T follicular helper cell (primary cell): Measurements from ENCODE around the gene C2orf49.

Source experiments
- DNase-seq: peaks from one replicate; pipeline ENCODE4 v3.0.0-alpha.2; 2020; ENCODE audit warnings: low read depth
- total RNA-seq, 2 experiments: gene quantifications; one replicate each; lab custom pipeline; 2026; lab: John Stamatoyannopoulos, UW

C2orf49 gene
- total RNA-seq = 43.7 to 47.7 reads per million in 2 experiments

GRCh38 chr2:105337122-105338019, at the start of gene C2orf49:
C2orf49 (plus strand) TSS chr2:105337540; CDS start chr2:105337588, 48 bp downstream.
- DNase-seq = peak; percentile 82

GRCh38 chr2:105287692-105288091, 49.6 kb upstream of the C2orf49 start:
- no peak for DNase-seq

GRCh38 chr2:105288133-105288532, 49.2 kb upstream of the C2orf49 start:
- DNase-seq = no peak

GRCh38 chr2:105290981-105291660, 46.2 kb upstream of the C2orf49 start:
- DNase-seq = no peak

GRCh38 chr2:105291981-105292380, 45.4 kb upstream of the C2orf49 start:
- no peak for DNase-seq

GRCh38 chr2:105294046-105294445, 43.3 kb upstream of the C2orf49 start:
- no peak for DNase-seq

GRCh38 chr2:105294844-105295481, 42.4 kb upstream of the C2orf49 start:
- no peak for DNase-seq

GRCh38 chr2:105296017-105296611, 41.2 kb upstream of the C2orf49 start:
- no peak for DNase-seq

- no peak for DNase-seq
Measured at GRCh38 chr2:105297216-105297615, 40.1 kb upstream of the C2orf49 start.

- DNase-seq = no peak
Measured at GRCh38 chr2:105298017-105298416, 39.3 kb upstream of the C2orf49 start.

GRCh38 chr2:105299290-105299689, 38.0 kb upstream of the C2orf49 start:
- DNase-seq = no peak

GRCh38 chr2:105301646-105302045, 35.7 kb upstream of the C2orf49 start:
- DNase-seq = no peak

GRCh38 chr2:105307146-105307545, 30.2 kb upstream of the C2orf49 start:
- DNase-seq = no peak

GRCh38 chr2:105307550-105307949, 29.8 kb upstream of the C2orf49 start:
- no peak for DNase-seq

- DNase-seq = no peak
Measured at GRCh38 chr2:105307962-105308361, 29.4 kb upstream of the C2orf49 start.

- DNase-seq = no peak
Measured at GRCh38 chr2:105308382-105309146, 28.8 kb upstream of the C2orf49 start.

GRCh38 chr2:105309147-105309545, 28.2 kb upstream of the C2orf49 start:
- no peak for DNase-seq

- DNase-seq = no peak
Measured at GRCh38 chr2:105313877-105314276, 23.5 kb upstream of the C2orf49 start.

- DNase-seq = no peak
Measured at GRCh38 chr2:105315314-105315713, 22.0 kb upstream of the C2orf49 start.

- DNase-seq = no peak
Measured at GRCh38 chr2:105317937-105318336, 19.4 kb upstream of the C2orf49 start.

GRCh38 chr2:105320651-105321215, 16.6 kb upstream of the C2orf49 start:
- no peak for DNase-seq
